Measurements from ENCODE around the gene SCUBE2. TPM values are rescaled to one million over a fixed set of nuclear protein-coding genes. Genes with fewer than 3 reads are reported as not detected.

SCUBE2 gene
- total and polyA plus RNA-seq, 2 donors (not counting 1 experiment from before 2014, with no cell fraction given), result not detected

- Mint-ChIP-seq H3K9me3 (ENCODE audit: insufficient read depth) (no peaks in the 10 kb centered on the region), H3K27me3 (peaks cover 38% of the 10 kb centered on the region), H3K4me1 (no peaks in the 10 kb centered on the region), H3K4me3 (no peak overlapping the region), H3K27ac (no peak overlapping the region)
- Histone ChIP-seq H3K79me2 (ENCODE audit: control insufficient read depth, insufficient read depth, low read length) (no peaks in the 10 kb centered on the region), H3K4me2 (replicated peaks; ENCODE audit: low read depth, low read length, poor library complexity, severe bottlenecking) (no peak overlapping the region), H3K27ac (ENCODE audit: low read length in 2 of 2) (no peak overlapping the region), H3K9ac (ENCODE audit: low read length) (no peak overlapping the region), H4K20me1 (ENCODE audit: control insufficient read depth, insufficient read depth, low read length, poor library complexity, severe bottlenecking) (no peaks in the 10 kb centered on the region), H3K27me3 (replicated peaks in 1 of 4; ENCODE audit: control extremely low read depth in 1 of 4, control insufficient read depth in 3 of 4, insufficient read depth in 4 of 4, low read length in 3 of 4) (peaks cover 0 to 4% (median 2%) of the 10 kb centered on the region in 4 experiments), H3K9me3 (ENCODE audit: control extremely low read depth in 1 of 3, control insufficient read depth in 2 of 3, insufficient read depth in 1 of 3, low read length in 2 of 3) (no peaks in the 10 kb centered on the region), H3K4me1 (ENCODE audit: control insufficient read depth in 2 of 2, insufficient read depth in 2 of 2, low read length in 2 of 2) (no peaks in the 10 kb centered on the region), H2AFZ (ENCODE audit: insufficient read depth, low read depth, low read length, poor library complexity, severe bottlenecking) (no peak overlapping the region), H3K36me3 (replicated peaks in 1 of 2; ENCODE audit: control extremely low read depth in 1 of 2, control insufficient read depth in 1 of 2, extremely low read depth in 1 of 2, insufficient read depth in 2 of 2, low read length in 1 of 2) (no peaks in the 10 kb centered on the region), H3K4me3 (ENCODE audit: control extremely low read depth in 1 of 5, extremely low read depth in 1 of 5, insufficient read depth in 1 of 5, low read depth in 2 of 5, low read length in 4 of 5) (no peak overlapping the region)
- POLR2A ChIA-PET, result no interaction called here
- intact Hi-C loops (cut with micrococcal nuclease), result no loop called here
- 94% methylated on average over 4 of the region's 4 CpGs for WGBS (ENCODE audit: insufficient coverage)
- TF ChIP-seq EZH2 (IDR thresholded peaks at IDR 0.05; ENCODE audit: borderline replicate concordance, insufficient read depth, low read depth, low read length, poor library complexity, severe bottlenecking) (no peak), CTCF (IDR thresholded peaks at IDR 0.05) (no peak)
- no peak for ATAC-seq (ENCODE audit: low read depth)
- DNase-seq, result no peak
- CTCF ChIA-PET, result no interaction called here
Observed at GRCh38 chr11:9075556-9075955, 15.8 kb downstream of the SCUBE2 start.

GRCh38 chr11:9074338-9075029, 16.9 kb downstream of the SCUBE2 start:
- ATAC-seq (ENCODE audit: low read depth) (no peak), DNase-seq (no peak)
- Histone ChIP-seq H3K4me1 (ENCODE audit: control insufficient read depth in 2 of 2, insufficient read depth in 2 of 2, low read length in 2 of 2) (no peaks in the 10 kb centered on the region), H4K20me1 (ENCODE audit: control insufficient read depth, insufficient read depth, low read length, poor library complexity, severe bottlenecking) (no peaks in the 10 kb centered on the region), H3K9ac (ENCODE audit: low read length) (no peak overlapping the region), H3K79me2 (ENCODE audit: control insufficient read depth, insufficient read depth, low read length) (no peaks in the 10 kb centered on the region), H3K27me3 (replicated peaks in 1 of 4; ENCODE audit: control extremely low read depth in 1 of 4, control insufficient read depth in 3 of 4, insufficient read depth in 4 of 4, low read length in 3 of 4) (peaks cover 0 to 4% (median 2%) of the 10 kb centered on the region in 4 experiments), H3K9me3 (ENCODE audit: control extremely low read depth in 1 of 3, control insufficient read depth in 2 of 3, insufficient read depth in 1 of 3, low read length in 2 of 3) (no peaks in the 10 kb centered on the region), H3K36me3 (replicated peaks in 1 of 2; ENCODE audit: control extremely low read depth in 1 of 2, control insufficient read depth in 1 of 2, extremely low read depth in 1 of 2, insufficient read depth in 2 of 2, low read length in 1 of 2) (no peaks in the 10 kb centered on the region), H3K4me2 (replicated peaks; ENCODE audit: low read depth, low read length, poor library complexity, severe bottlenecking) (no peak overlapping the region), H2AFZ (ENCODE audit: insufficient read depth, low read depth, low read length, poor library complexity, severe bottlenecking) (no peak overlapping the region), H3K27ac (ENCODE audit: low read length in 2 of 2) (no peak overlapping the region), H3K4me3 (ENCODE audit: control extremely low read depth in 1 of 5, extremely low read depth in 1 of 5, insufficient read depth in 1 of 5, low read depth in 2 of 5, low read length in 4 of 5) (no peak overlapping the region)
- POLR2A ChIA-PET, result no interaction called here
- TF ChIP-seq EZH2 (IDR thresholded peaks at IDR 0.05; ENCODE audit: borderline replicate concordance, insufficient read depth, low read depth, low read length, poor library complexity, severe bottlenecking), result no peak
- TF ChIP-seq CTCF (IDR thresholded peaks at IDR 0.05), result no peak
- intact Hi-C loops (cut with micrococcal nuclease), result no loop called here
- Mint-ChIP-seq H3K4me3 (no peak overlapping the region), H3K27ac (no peak overlapping the region), H3K9me3 (ENCODE audit: insufficient read depth) (no peaks in the 10 kb centered on the region), H3K4me1 (no peaks in the 10 kb centered on the region), H3K27me3 (peaks cover 41% of the 10 kb centered on the region)
- 92% methylated on average over 10 of the region's 15 CpGs for WGBS (ENCODE audit: insufficient coverage)
- CTCF ChIA-PET, result interaction anchor here (1.1 kb wide), 1 partner anchor 59 kb away, joined by 5 read pairs; no protein-coding TSS in a partner anchor
